ENCODE data around the gene MEF2C. TPM values are rescaled to one million over a fixed set of nuclear protein-coding genes. Genes with fewer than 3 reads are reported as not detected.

The MEF2C gene
- total RNA-seq, 1 donor from 2014 or later: 29.6 TPM

DNA sequence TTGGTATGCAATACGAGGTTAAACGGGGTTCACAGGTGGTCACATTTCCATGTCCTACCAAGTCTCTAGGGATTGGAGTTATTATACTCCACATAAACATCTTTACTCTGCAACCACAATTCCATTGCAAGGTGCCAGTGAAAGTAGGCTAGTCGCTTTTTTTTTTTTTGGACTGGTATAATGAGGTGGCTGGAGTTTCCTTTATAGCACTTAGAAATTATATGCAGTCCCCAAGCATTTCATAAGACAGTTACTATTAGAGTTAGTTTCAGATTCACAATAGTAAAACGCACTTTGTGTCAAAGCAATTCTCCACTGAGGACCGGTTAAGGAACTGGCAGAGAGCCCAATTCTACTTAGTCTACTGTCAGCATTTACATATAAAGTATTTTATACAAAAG, 1.4 kb downstream of the MEF2C start:
- H3K27me3 Mint-ChIP-seq (ENCODE audit: low read depth): no peaks in the 10 kb centered on the region
- peaks cover 29% of the 10 kb centered on the region for H3K4me1 Mint-ChIP-seq (ENCODE audit: low read depth)
- H3K4me3 Mint-ChIP-seq (ENCODE audit: unreplicated experiment): peak overlapping the region; percentile 89
- no peak for DNase-seq (ENCODE audit: low spot score)
- H3K36me3 Mint-ChIP-seq (ENCODE audit: low read depth): no peaks in the 10 kb centered on the region
- no peak overlapping the region for H3K27ac Mint-ChIP-seq (ENCODE audit: unreplicated experiment)
- no peaks in the 10 kb centered on the region for H3K9me3 Mint-ChIP-seq (ENCODE audit: low read depth)
- TF ChIP-seq, protein P1, sequence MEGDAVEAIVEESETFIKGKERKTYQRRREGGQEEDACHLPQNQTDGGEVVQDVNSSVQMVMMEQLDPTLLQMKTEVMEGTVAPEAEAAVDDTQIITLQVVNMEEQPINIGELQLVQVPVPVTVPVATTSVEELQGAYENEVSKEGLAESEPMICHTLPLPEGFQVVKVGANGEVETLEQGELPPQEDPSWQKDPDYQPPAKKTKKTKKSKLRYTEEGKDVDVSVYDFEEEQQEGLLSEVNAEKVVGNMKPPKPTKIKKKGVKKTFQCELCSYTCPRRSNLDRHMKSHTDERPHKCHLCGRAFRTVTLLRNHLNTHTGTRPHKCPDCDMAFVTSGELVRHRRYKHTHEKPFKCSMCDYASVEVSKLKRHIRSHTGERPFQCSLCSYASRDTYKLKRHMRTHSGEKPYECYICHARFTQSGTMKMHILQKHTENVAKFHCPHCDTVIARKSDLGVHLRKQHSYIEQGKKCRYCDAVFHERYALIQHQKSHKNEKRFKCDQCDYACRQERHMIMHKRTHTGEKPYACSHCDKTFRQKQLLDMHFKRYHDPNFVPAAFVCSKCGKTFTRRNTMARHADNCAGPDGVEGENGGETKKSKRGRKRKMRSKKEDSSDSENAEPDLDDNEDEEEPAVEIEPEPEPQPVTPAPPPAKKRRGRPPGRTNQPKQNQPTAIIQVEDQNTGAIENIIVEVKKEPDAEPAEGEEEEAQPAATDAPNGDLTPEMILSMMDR (IDR thresholded peaks at IDR 0.05): no peak

GRCh38 chr5:88880201-88880600, 2.8 kb downstream of the MEF2C start:
- no peak for DNase-seq (ENCODE audit: low spot score)
- Mint-ChIP-seq H3K27ac (ENCODE audit: unreplicated experiment) (no peak overlapping the region), H3K27me3 (ENCODE audit: low read depth) (no peaks in the 10 kb centered on the region), H3K9me3 (ENCODE audit: low read depth) (no peaks in the 10 kb centered on the region), H3K4me1 (ENCODE audit: low read depth) (peaks cover 32% of the 10 kb centered on the region), H3K4me3 (ENCODE audit: unreplicated experiment) (peak overlapping the region; percentile 49), H3K36me3 (ENCODE audit: low read depth) (no peaks in the 10 kb centered on the region)
- TF ChIP-seq, protein P1 (IDR thresholded peaks at IDR 0.05): no peak

GRCh38 chr5:88879724-88880123, 3.3 kb downstream of the MEF2C start:
- Mint-ChIP-seq H3K4me3 (ENCODE audit: unreplicated experiment) (peak overlapping the region; percentile 17), H3K36me3 (ENCODE audit: low read depth) (no peaks in the 10 kb centered on the region), H3K27me3 (ENCODE audit: low read depth) (no peaks in the 10 kb centered on the region), H3K9me3 (ENCODE audit: low read depth) (no peaks in the 10 kb centered on the region), H3K27ac (ENCODE audit: unreplicated experiment) (no peak overlapping the region), H3K4me1 (ENCODE audit: low read depth) (peaks cover 34% of the 10 kb centered on the region)
- no peak for DNase-seq (ENCODE audit: low spot score)
- TF ChIP-seq, protein P1 (IDR thresholded peaks at IDR 0.05): no peak

GRCh38 chr5:88878976-88879375, 4.0 kb downstream of the MEF2C start:
- Mint-ChIP-seq H3K4me3 (ENCODE audit: unreplicated experiment) (no peak overlapping the region), H3K36me3 (ENCODE audit: low read depth) (no peaks in the 10 kb centered on the region), H3K4me1 (ENCODE audit: low read depth) (peaks cover 28% of the 10 kb centered on the region), H3K27me3 (ENCODE audit: low read depth) (no peaks in the 10 kb centered on the region), H3K27ac (ENCODE audit: unreplicated experiment) (peak overlapping the region; percentile 27), H3K9me3 (ENCODE audit: low read depth) (no peaks in the 10 kb centered on the region)
- DNase-seq (ENCODE audit: low spot score): no peak
- TF ChIP-seq, protein P1 (IDR thresholded peaks at IDR 0.05): peak; percentile 71

DNA sequence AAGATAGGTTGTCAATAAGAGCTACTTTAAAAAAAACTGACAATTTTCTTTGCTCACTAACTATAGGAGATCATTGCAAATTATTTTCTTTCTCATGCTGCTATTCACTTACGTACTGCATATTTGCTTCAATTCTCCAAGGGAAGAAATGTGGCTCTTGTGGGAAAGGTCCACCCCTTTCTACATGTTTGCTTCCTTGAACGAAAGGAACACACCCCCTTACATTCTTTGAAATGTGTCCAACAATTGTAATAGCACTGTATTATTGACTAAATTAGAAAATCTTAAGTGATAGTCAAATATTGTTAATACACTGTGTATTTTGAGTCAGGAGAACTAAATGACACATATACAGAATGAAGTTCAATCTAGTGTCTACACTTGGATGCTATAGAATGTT, 5.2 kb downstream of the MEF2C start:
- Mint-ChIP-seq H3K27ac (ENCODE audit: unreplicated experiment) (no peak overlapping the region), H3K27me3 (ENCODE audit: low read depth) (no peaks in the 10 kb centered on the region), H3K4me3 (ENCODE audit: unreplicated experiment) (no peak overlapping the region), H3K4me1 (ENCODE audit: low read depth) (peaks cover 28% of the 10 kb centered on the region), H3K36me3 (ENCODE audit: low read depth) (peaks cover 2% of the 10 kb centered on the region), H3K9me3 (ENCODE audit: low read depth) (no peaks in the 10 kb centered on the region)
- DNase-seq (ENCODE audit: low spot score): no peak
- TF ChIP-seq, protein P1 (IDR thresholded peaks at IDR 0.05): no peak

All from chondrocyte (in vitro differentiated cells).